ENCODE data around the gene TMEM233. TPM values are rescaled to one million over a fixed set of nuclear protein-coding genes. Genes with fewer than 3 reads are reported as not detected.

Gene TMEM233
- polyA plus RNA-seq, 1 donor from 2014 or later, result not detected

GRCh38 chr12:119679081-119679480, 85.5 kb downstream of the TMEM233 start:
- Histone ChIP-seq H2AFZ (ENCODE audit: low read depth, low read length) (no peak overlapping the region), H3K4me3 (ENCODE audit: low read length) (no peak overlapping the region), H3K9me3 (ENCODE audit: low read length) (no peaks in the 10 kb centered on the region), H3K27me3 (ENCODE audit: insufficient read depth, low read depth, low read length) (no peaks in the 10 kb centered on the region), H3F3A (ENCODE audit: insufficient read depth, low read length, poor library complexity, severe bottlenecking) (no peaks in the 10 kb centered on the region), H3K9ac (ENCODE audit: low read length) (no peak overlapping the region), H3K36me3 (ENCODE audit: insufficient read depth, low read length) (peaks cover 13% of the 10 kb centered on the region), H3K27ac (ENCODE audit: low read length) (no peak overlapping the region), H3K4me2 (ENCODE audit: low read length) (no peak overlapping the region), H4K20me1 (ENCODE audit: insufficient read depth) (no peaks in the 10 kb centered on the region), H3K79me2 (replicated peaks; ENCODE audit: insufficient read depth, low read length) (no peaks in the 10 kb centered on the region), H3K9me2 (ENCODE audit: insufficient read depth, low read length) (no peaks in the 10 kb centered on the region)
- TF ChIP-seq POLR2AphosphoS5 (IDR thresholded peaks at IDR 0.05) (no peak), RAD21 (conservative IDR thresholded peaks at IDR 0.05) (no peak), REST (IDR thresholded peaks at IDR 0.05; ENCODE audit: borderline replicate concordance) (no peak), EP300 (conservative IDR thresholded peaks at IDR 0.05; ENCODE audit: poor library complexity, severe bottlenecking) (no peak), MXI1 (conservative IDR thresholded peaks at IDR 0.05; ENCODE audit: poor library complexity, severe bottlenecking) (no peak), EZH2 (IDR thresholded peaks at IDR 0.05; ENCODE audit: borderline replicate concordance, insufficient read depth, low read length, poor library complexity, severe bottlenecking) (no peak), TAF1 (IDR thresholded peaks at IDR 0.05; ENCODE audit: low read depth) (no peak), CTCF (IDR thresholded peaks at IDR 0.05; ENCODE audit: poor library complexity, severe bottlenecking) (no peak), SMC3 (conservative IDR thresholded peaks at IDR 0.05; ENCODE audit: poor library complexity) (no peak)

GRCh38 chr12:119679490-119679889, 85.9 kb downstream of the TMEM233 start:
- Histone ChIP-seq H3K9ac (ENCODE audit: low read length) (no peak overlapping the region), H4K20me1 (ENCODE audit: insufficient read depth) (no peaks in the 10 kb centered on the region), H3F3A (ENCODE audit: insufficient read depth, low read length, poor library complexity, severe bottlenecking) (no peaks in the 10 kb centered on the region), H3K36me3 (ENCODE audit: insufficient read depth, low read length) (peaks cover 13% of the 10 kb centered on the region), H3K4me3 (ENCODE audit: low read length) (no peak overlapping the region), H3K9me2 (ENCODE audit: insufficient read depth, low read length) (no peaks in the 10 kb centered on the region), H3K27ac (ENCODE audit: low read length) (no peak overlapping the region), H3K9me3 (ENCODE audit: low read length) (no peaks in the 10 kb centered on the region), H2AFZ (ENCODE audit: low read depth, low read length) (no peak overlapping the region), H3K79me2 (replicated peaks; ENCODE audit: insufficient read depth, low read length) (no peaks in the 10 kb centered on the region), H3K27me3 (ENCODE audit: insufficient read depth, low read depth, low read length) (no peaks in the 10 kb centered on the region), H3K4me2 (ENCODE audit: low read length) (no peak overlapping the region)
- TF ChIP-seq TAF1 (IDR thresholded peaks at IDR 0.05; ENCODE audit: low read depth) (no peak), REST (IDR thresholded peaks at IDR 0.05; ENCODE audit: borderline replicate concordance) (no peak), MXI1 (conservative IDR thresholded peaks at IDR 0.05; ENCODE audit: poor library complexity, severe bottlenecking) (no peak), POLR2AphosphoS5 (IDR thresholded peaks at IDR 0.05) (no peak), EZH2 (IDR thresholded peaks at IDR 0.05; ENCODE audit: borderline replicate concordance, insufficient read depth, low read length, poor library complexity, severe bottlenecking) (no peak), EP300 (conservative IDR thresholded peaks at IDR 0.05; ENCODE audit: poor library complexity, severe bottlenecking) (no peak), SMC3 (conservative IDR thresholded peaks at IDR 0.05; ENCODE audit: poor library complexity) (no peak), CTCF (IDR thresholded peaks at IDR 0.05; ENCODE audit: poor library complexity, severe bottlenecking) (no peak), RAD21 (conservative IDR thresholded peaks at IDR 0.05) (no peak)
